Measurements from ENCODE around the gene NOL9. TPM values are rescaled to one million over a fixed set of nuclear protein-coding genes. Genes with fewer than 3 reads are reported as not detected.

The NOL9 gene
- total and polyA plus RNA-seq, 9 of the 15 experiments (the other 6 are each of a cell fraction or from before 2014, with no cell fraction given) = 5.6 to 76.5 (median 47.3) TPM

- no TSS peak for BruUV-seq (replicated peaks)
- DNase-seq (ENCODE audit: extremely low read depth in 1 of 4, low spot score in 3 of 4) (no peak), FAIRE-seq (no peak), ATAC-seq (peak; percentile 11; the same call in 2 of the 3 replicates)
- Histone ChIP-seq H3K36me3 (ENCODE audit: control insufficient read depth, insufficient read depth, low read length) (no peaks in the 10 kb centered on the region), H2AFZ (ENCODE audit: low read depth, low read length) (no peak overlapping the region), H4K20me1 (replicated peaks; ENCODE audit: control insufficient read depth, insufficient read depth, low read length) (peaks cover 28% of the 10 kb centered on the region; the same call in 1 of the 2 replicates), H3K4me1 (replicated peaks in 1 of 2; ENCODE audit: control insufficient read depth in 2 of 2, insufficient read depth in 2 of 2, low read length in 2 of 2) (peaks cover 0 to 59% of the 10 kb centered on the region in 2 experiments; a peak in 2 of 5 replicates), H3K27ac (ENCODE audit: extremely low read depth, low read depth, low read length) (no peak overlapping the region), H3K9ac (ENCODE audit: insufficient read depth in 1 of 2, low read depth in 2 of 2, low read length in 2 of 2) (0 out of 4 replicates have a peak overlapping the region, but pooled peaks of 1 of the 2 experiments have one; percentile 4), H3K27me3 (ENCODE audit: control insufficient read depth in 2 of 2, insufficient read depth in 2 of 2, low read length in 2 of 2) (peaks cover 57 to 97% of the 10 kb centered on the region in 2 experiments), H3K4me2 (ENCODE audit: insufficient read depth, low read length) (no peak overlapping the region), H3K9me3 (replicated peaks; ENCODE audit: control insufficient read depth, insufficient read depth, low read depth, low read length) (no peaks in the 10 kb centered on the region), H3K4me3 (no peak overlapping the region), H3K9me1 (ENCODE audit: control insufficient read depth, insufficient read depth, low read length) (no peaks in the 10 kb centered on the region), H3K79me2 (ENCODE audit: control insufficient read depth, insufficient read depth, low read length) (no peaks in the 10 kb centered on the region)
- intact Hi-C loops (cut with micrococcal nuclease) (no loop called here), in situ Hi-C loops (cut with MboI) (no loop called here)
- ChIA-PET POLR2A (interaction anchor here (0.8 to 1.1 kb wide), 4 partner anchors 13 to 26 kb away, joined by 3 to 4 read pairs (median 4); no protein-coding TSS in a partner anchor), CTCF (ENCODE audit: low intra/inter-chr PET ratio) (no interaction called here)
- 10% methylated on average over 11 of the region's 11 CpGs for WGBS (ENCODE audit: insufficient coverage, low coverage, missing lambda C conversion rate)
- TF ChIP-seq HDAC8 (tag; IDR thresholded peaks at IDR 0.05) = no peak
- TF ChIP-seq ZNF77 (CRISPR knock-in tag; IDR thresholded peaks at IDR 0.05) = no peak
- no peak for TF ChIP-seq CREBBP (IDR thresholded peaks at IDR 0.05; ENCODE audit: low read depth, low read length)
- TF ChIP-seq EGR1 (conservative IDR thresholded peaks at IDR 0.05) = no peak
- TF ChIP-seq DLX4 (CRISPR knock-in tag; IDR thresholded peaks at IDR 0.05) = no peak
- TF ChIP-seq ELF2 (CRISPR knock-in tag; IDR thresholded peaks at IDR 0.05) = no peak
- TF ChIP-seq ZNF212 (CRISPR knock-in tag; IDR thresholded peaks at IDR 0.05) = no peak
- no peak for TF ChIP-seq KLF10 (CRISPR knock-in tag; IDR thresholded peaks at IDR 0.05)
- TF ChIP-seq MCM5 (IDR thresholded peaks at IDR 0.05; ENCODE audit: low read depth) = no peak
- no peak for TF ChIP-seq NFE2L1 (tag; IDR thresholded peaks at IDR 0.05; ENCODE audit: borderline replicate concordance, low read depth)
- no peak for TF ChIP-seq CREB3 (tag; conservative IDR thresholded peaks at IDR 0.05; ENCODE audit: low read depth)
- TF ChIP-seq NCOA6 (IDR thresholded peaks at IDR 0.05) = no peak
- no peak for TF ChIP-seq CBX1 (IDR thresholded peaks at IDR 0.05; ENCODE audit: low read depth)
- TF ChIP-seq YBX1 (IDR thresholded peaks at IDR 0.05) = no peak
- TF ChIP-seq ZBED1 (IDR thresholded peaks at IDR 0.05) = no peak
Observed at GRCh38 chr1:6508816-6509189, 45.5 kb downstream of the NOL9 start.
